NCI-H2081 (cell line): Measurements from ENCODE around the gene PARP11.

Source experiments
- DNase-seq, 2 experiments: peaks; one replicate each; lab custom pipeline; 2025; lab: John Stamatoyannopoulos, UW

The PARP11 gene

DNA sequence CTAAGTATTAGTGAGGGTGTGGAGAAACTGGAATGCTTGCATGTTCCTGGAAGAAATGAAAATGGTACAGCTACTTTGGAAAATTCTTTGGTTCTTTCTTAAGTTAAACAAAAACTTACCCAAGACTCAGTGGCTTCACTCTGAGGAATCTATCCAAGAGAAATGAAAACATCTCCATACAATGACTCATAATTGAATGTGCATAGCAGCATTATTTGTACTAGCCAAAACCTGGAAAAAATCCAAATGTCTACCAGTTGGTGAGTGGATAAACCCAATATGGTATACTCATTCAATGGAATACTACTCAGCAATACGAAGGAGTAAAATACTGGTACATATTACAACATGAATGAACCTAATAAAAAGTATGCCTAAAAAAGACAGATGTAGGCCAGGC is 102.3 kb downstream of the PARP11 start:
- DNase-seq: no peak

GRCh38 chr12:3768911-3769447 is 104.2 kb downstream of the PARP11 start:
- DNase-seq: no peak

- no peak for DNase-seq
These were observed 112.0 kb downstream of the PARP11 start for GRCh38 chr12:3761116-3761735.

GRCh38 chr12:3759878-3760277 is 113.3 kb downstream of the PARP11 start:
- no peak for DNase-seq
